Smooth muscle cell (in vitro differentiated cells): ENCODE data around the gene KRTAP20-4. TPM values are rescaled to one million over a fixed set of nuclear protein-coding genes. Genes with fewer than 3 reads are reported as not detected.

Experiments
- DNase-seq: peaks from one replicate; lab custom pipeline; 2025; ENCODE audit not compliant: unreplicated experiment; lab: John Stamatoyannopoulos, UW
- H2AFZ ChIP-seq: fragments of 200-600 bp; sonication (generic); 2 replicates; pipeline ENCODE4 v1.6.0; 2016; ENCODE audit warnings: antibody characterized with exemption, low read depth, mild to moderate bottlenecking
- H3F3A ChIP-seq: fragments of 200-600 bp; sonication (generic); 2 replicates; pipeline ENCODE4 v1.6.0; 2017; ENCODE audit warnings: antibody characterized with exemption, low read depth
- H3K27ac ChIP-seq: fragments of 200-600 bp; sonication (generic); 2 replicates; pipeline ENCODE4 v1.5.1; 2016; ENCODE audit warnings: low read depth, mild to moderate bottlenecking
- H3K27me3 ChIP-seq: fragments of 200-600 bp; sonication (generic); 2 replicates; pipeline ENCODE4 v1.6.1; 2016; ENCODE audit warnings: low read depth, mild to moderate bottlenecking
- H3K36me3 ChIP-seq: fragments of 200-600 bp; sonication (generic); 2 replicates; pipeline ENCODE4 v1.5.1; 2016; ENCODE audit warnings: low read depth
- H3K4me1 ChIP-seq: fragments of 200-600 bp; sonication (generic); 2 replicates; pipeline ENCODE4 v1.5.1; 2016; ENCODE audit warnings: low read depth
- H3K4me2 ChIP-seq: fragments of 200-600 bp; sonication (generic); 2 replicates; pipeline ENCODE4 v1.6.0; 2016; ENCODE audit warnings: mild to moderate bottlenecking
- H3K4me3 ChIP-seq: fragments of 200-600 bp; sonication (generic); 2 replicates; pipeline ENCODE4 v1.5.1; 2016; ENCODE audit warnings: mild to moderate bottlenecking
- H3K79me2 ChIP-seq: fragments of 200-600 bp; sonication (generic); 2 replicates; pipeline ENCODE4 v1.6.0; 2016; ENCODE audit warnings: low read depth, mild to moderate bottlenecking
- H3K9ac ChIP-seq: fragments of 200-600 bp; sonication (generic); 2 replicates; pipeline ENCODE4 v1.6.0; 2016; ENCODE audit warnings: low read depth
- H3K9me3 ChIP-seq: fragments of 200-600 bp; sonication (generic); replicated peaks from 2 replicates; pipeline ENCODE4 v1.5.1; 2016; ENCODE audit warnings: low read depth
- H4K20me1 ChIP-seq: fragments of 200-600 bp; sonication (generic); 2 replicates; pipeline ENCODE4 v1.6.0; 2016; ENCODE audit warnings: low read depth
- CTCF ChIP-seq: fragments of 200-600 bp; sonication (generic); IDR thresholded peaks from 2 replicates; pipeline ENCODE4 v1.5.1; 2017; ENCODE audit warnings: borderline replicate concordance, mild to moderate bottlenecking, antibody characterized with exemption; ENCODE audit not compliant: insufficient read depth, poor library complexity, severe bottlenecking
- WGBS: methylation state at CpG from one replicate; pipeline ENCODE4 v1.1.7; 2016; ENCODE audit warnings: low lambda C conversion rate; 5-methylcytosine and 5-hydroxymethylcytosine counted together
- polyA plus RNA-seq: library from polyadenylated mRNA; unstranded; fragments of >200 nt; fragmentation: Nextera tagmentation; extraction: Ambion mirVana; gene quantifications from 2 replicates; pipeline ENCODE4 v1.2.1, GENCODE V29; 2016
- total RNA-seq: library from RNA; depleted of rRNA; stranded (reverse); fragments of >200 nt; gene quantifications from 2 replicates; pipeline ENCODE4 v1.2.3, GENCODE V29; 2014

Gene KRTAP20-4
- total and polyA plus RNA-seq, 2 experiments from 2014 or later = not detected

- no peaks in the 10 kb centered on the region for H4K20me1 ChIP-seq
- no peak overlapping the region for H2AFZ ChIP-seq
- no peaks in the 10 kb centered on the region for H3K27me3 ChIP-seq
- H3K4me2 ChIP-seq = no peak overlapping the region
- no peak overlapping the region for H3K27ac ChIP-seq
- H3K9me3 ChIP-seq = no peaks in the 10 kb centered on the region
- TF ChIP-seq CTCF = no peak
- no peak for DNase-seq
- no peaks in the 10 kb centered on the region for H3F3A ChIP-seq
- H3K4me3 ChIP-seq = no peak overlapping the region
- WGBS = 83% methylated on average over 3 of the region's 3 CpGs
- no peak overlapping the region for H3K9ac ChIP-seq
- H3K4me1 ChIP-seq = no peaks in the 10 kb centered on the region
- H3K36me3 ChIP-seq = no peaks in the 10 kb centered on the region
- H3K79me2 ChIP-seq = no peaks in the 10 kb centered on the region
Observed at GRCh38 chr21:30638686-30639085, 18.3 kb downstream of the KRTAP20-4 start.

DNA sequence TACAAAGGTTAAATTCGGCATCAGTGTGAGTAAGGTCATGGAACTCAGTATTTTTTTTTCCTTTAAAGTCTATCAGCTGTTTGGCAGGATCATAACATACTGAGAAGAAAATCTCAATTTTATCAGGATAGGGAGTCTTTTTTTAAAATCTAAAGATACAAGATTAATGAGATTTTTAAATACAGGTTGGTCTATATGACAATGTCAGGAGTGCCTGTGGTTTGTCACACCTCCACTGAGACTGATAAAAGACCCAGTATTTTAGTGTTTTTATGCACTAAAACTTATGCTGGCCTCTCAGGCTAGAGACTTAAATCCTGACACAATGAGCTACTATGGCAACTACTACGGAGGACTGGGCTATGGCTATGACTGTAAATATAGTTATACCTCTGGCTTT, 22.1 kb downstream of the KRTAP20-4 start, which contains the start of gene KRTAP20-3:
Gene KRTAP20-3 (plus strand): TSS at position 301 of the 400 bp plus-strand sequence.
- no peak within 1 kb of the TSS for H3K4me2 ChIP-seq
- H4K20me1 ChIP-seq = no peaks in the 10 kb centered on the region
- H3K4me1 ChIP-seq = no peaks in the 10 kb centered on the region
- no peaks in the 10 kb centered on the region for H3K79me2 ChIP-seq
- H3K27me3 ChIP-seq = no peaks in the 10 kb centered on the region
- no peak within 1 kb of the TSS for H2AFZ ChIP-seq
- no peak for TF ChIP-seq CTCF
- H3K27ac ChIP-seq = no peak within 1 kb of the TSS
- H3K9ac ChIP-seq = no peak within 1 kb of the TSS
- 94% methylated on average over 2 of the region's 2 CpGs for WGBS
- no peaks in the 10 kb centered on the region for H3K36me3 ChIP-seq
- no peaks in the 10 kb centered on the region for H3F3A ChIP-seq
- H3K4me3 ChIP-seq = no peak within 1 kb of the TSS
- H3K9me3 ChIP-seq = no peaks in the 10 kb centered on the region
- DNase-seq = no peak

- DNase-seq = no peak
- Histone ChIP-seq H3K36me3 (no peaks in the 10 kb centered on the region), H3K4me3 (no peak overlapping the region), H4K20me1 (no peaks in the 10 kb centered on the region), H3K9ac (no peak overlapping the region), H3F3A (no peaks in the 10 kb centered on the region), H3K79me2 (no peaks in the 10 kb centered on the region), H3K4me2 (no peak overlapping the region), H3K4me1 (no peaks in the 10 kb centered on the region), H3K27me3 (no peaks in the 10 kb centered on the region), H3K9me3 (no peaks in the 10 kb centered on the region), H2AFZ (no peak overlapping the region), H3K27ac (no peak overlapping the region)
- WGBS = 80% methylated on average over 1 of the region's 1 CpG
- TF ChIP-seq CTCF = no peak
Observed at GRCh38 chr21:30646904-30647414, 26.5 kb downstream of the KRTAP20-4 start.

DNA sequence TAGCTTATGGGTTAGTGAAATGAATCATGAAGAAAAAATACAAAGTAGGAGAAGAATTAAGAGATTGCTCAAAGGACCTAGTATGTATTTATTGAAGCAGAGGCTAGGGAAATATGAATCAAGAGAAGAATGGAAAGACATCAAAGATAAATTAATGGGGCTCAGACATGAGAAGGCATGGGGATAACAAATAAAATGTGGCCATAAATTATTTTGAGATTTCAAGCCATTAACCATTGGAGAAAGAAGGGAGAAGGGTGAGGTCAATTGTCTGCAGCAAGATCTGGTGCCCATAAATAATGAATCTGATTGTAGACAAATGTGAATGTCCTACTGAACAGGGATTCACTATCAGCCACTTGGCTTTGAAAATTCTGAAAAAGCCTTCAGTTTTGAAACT, 32.5 kb downstream of the KRTAP20-4 start:
- no peak overlapping the region for H2AFZ ChIP-seq
- H3K36me3 ChIP-seq = no peaks in the 10 kb centered on the region
- no peaks in the 10 kb centered on the region for H3K9me3 ChIP-seq

More for the DNA sequence above, 32.5 kb downstream of the KRTAP20-4 start:
- H3K4me2 ChIP-seq = no peak overlapping the region
- H3F3A ChIP-seq = no peaks in the 10 kb centered on the region
- no peaks in the 10 kb centered on the region for H3K79me2 ChIP-seq
- H4K20me1 ChIP-seq = no peaks in the 10 kb centered on the region
- DNase-seq = no peak
- H3K27me3 ChIP-seq = no peaks in the 10 kb centered on the region
- no peaks in the 10 kb centered on the region for H3K4me1 ChIP-seq
- no peak for TF ChIP-seq CTCF
- no peak overlapping the region for H3K27ac ChIP-seq
- H3K4me3 ChIP-seq = no peak overlapping the region
- H3K9ac ChIP-seq = no peak overlapping the region
